K562 (cell line): ENCODE data around the gene GLIPR1. TPM values are rescaled to one million over a fixed set of nuclear protein-coding genes. Genes with fewer than 3 reads are reported as not detected.

ENCODE experiments used
- ATAC-seq: fragments of 200-7000 bp; cut with Tn5 transposase; 3 replicates; pipeline ENCODE4 v1.9.1; 2020; ENCODE audit warnings: moderate library complexity
- BruUV-seq: library from RNA; stranded (reverse); fragments of 400-500 nt; replicated peaks from 2 replicates; lab custom pipeline; 2021; lab: Mats Ljungman, UMichigan
- CTCF ChIA-PET: fragments of 300-600 bp; formaldehyde crosslinking; extraction: SDS; loops from one replicate; lab custom pipeline; 2021; ENCODE audit warnings: low intra/inter-chr PET ratio; lab: Yijun Ruan, JAX
- POLR2A ChIA-PET: fragments of 300-600, 350-650 bp; sonication (Branson Sonifier 250); formaldehyde crosslinking; extraction: SDS; loops from one replicate; lab custom pipeline; 2021; ENCODE audit warnings: antibody characterized with exemption, inconsistent platforms; lab: Yijun Ruan, JAX
- DNase-seq, 4 experiments: peaks; one replicate each; pipeline versions ENCODE4 v3.0.0 to v3.0.0-alpha.2; 2011 to 2018; ENCODE audit warnings: low spot score in 3 of 4, mixed read lengths in 3 of 4; ENCODE audit errors: extremely low read depth in 1 of 4
- FAIRE-seq: peaks from 2 replicates; lab custom pipeline; 2011; peaks lifted over from hg19 to GRCh38; lab: Jason Lieb, UNC
- H2AFZ ChIP-seq: 2 replicates; pipeline ENCODE4 v1.6.0; 2011; ENCODE audit warnings: low read depth, low read length, control low read depth, inconsistent platforms
- H3K27ac ChIP-seq: fragments of 200-600 bp; 3 replicates; pipeline ENCODE4 v1.8.0; 2011; ENCODE audit warnings: low read depth, mild to moderate bottlenecking, control low read depth, inconsistent platforms, low read length, moderate library complexity, mixed read lengths; ENCODE audit errors: extremely low read depth
- H3K27me3 ChIP-seq, 2 experiments: fragments of 300-600 bp in 1 of 2; 2 replicates in 1 of 2; 3 replicates in 1 of 2; pipeline versions ENCODE4 v1.6.0 to v1.8.0; 2011; ENCODE audit warnings: inconsistent platforms in 2 of 2, low read length in 2 of 2, mild to moderate bottlenecking in 1 of 2, mixed read lengths in 1 of 2, moderate library complexity in 1 of 2; ENCODE audit not compliant: control insufficient read depth in 2 of 2, insufficient read depth in 2 of 2
- H3K36me3 ChIP-seq: fragments of 300-600 bp; 3 replicates; pipeline ENCODE4 v1.8.0; 2011; ENCODE audit warnings: mild to moderate bottlenecking, low read length, inconsistent platforms; ENCODE audit not compliant: control insufficient read depth, insufficient read depth
- H3K4me1 ChIP-seq, 2 experiments: fragments of 200-600 bp in 1 of 2; replicated peaks in 1 of 2; 2 replicates in 1 of 2; 3 replicates in 1 of 2; pipeline versions ENCODE4 v1.5.1 to v1.8.0; 2011; ENCODE audit warnings: inconsistent platforms in 2 of 2, low read length in 2 of 2, mild to moderate bottlenecking in 1 of 2, mixed read lengths in 1 of 2, moderate library complexity in 1 of 2; ENCODE audit not compliant: control insufficient read depth in 2 of 2, insufficient read depth in 2 of 2
- H3K4me2 ChIP-seq: 2 replicates; pipeline ENCODE4 v1.6.1; 2011; ENCODE audit warnings: low read length, control low read depth, inconsistent platforms, mixed read lengths; ENCODE audit not compliant: insufficient read depth
- H3K4me3 ChIP-seq: fragments of 200-600 bp; sonication (generic), shearing (Covaris generic); 2 replicates; pipeline ENCODE4 v1.5.1; 2016; ENCODE audit warnings: control low read depth, inconsistent platforms
- H3K79me2 ChIP-seq: fragments of 200-600 bp; 3 replicates; pipeline ENCODE4 v1.8.0; 2011; ENCODE audit warnings: low read length, inconsistent platforms; ENCODE audit not compliant: control insufficient read depth, insufficient read depth
- H3K9ac ChIP-seq, 2 experiments: 2 replicates each; pipeline versions ENCODE4 v1.6.0 to v1.6.1; 2011; ENCODE audit warnings: low read depth in 2 of 2, low read length in 2 of 2, control low read depth in 1 of 2, inconsistent platforms in 1 of 2, mild to moderate bottlenecking in 1 of 2, mixed read lengths in 1 of 2; ENCODE audit not compliant: insufficient read depth in 1 of 2
- H3K9me1 ChIP-seq: one replicate; pipeline ENCODE4 v1.6.0; 2011; ENCODE audit warnings: inconsistent platforms, mild to moderate bottlenecking, low read length, moderate library complexity; ENCODE audit not compliant: control insufficient read depth, insufficient read depth
- H3K9me3 ChIP-seq: replicated peaks from 2 replicates; pipeline ENCODE4 v1.5.1; 2011; ENCODE audit warnings: low read depth, low read length, inconsistent platforms; ENCODE audit not compliant: control insufficient read depth, insufficient read depth
- H4K20me1 ChIP-seq: replicated peaks from 2 replicates; pipeline ENCODE4 v1.6.1; 2011; ENCODE audit warnings: low read length, inconsistent platforms, mixed read lengths; ENCODE audit not compliant: control insufficient read depth, insufficient read depth
- ATF7 ChIP-seq: fragments of 450-650 bp; IDR thresholded peaks from 2 replicates; pipeline ENCODE4 v1.7.1; 2014; ENCODE audit warnings: mild to moderate bottlenecking, moderate library complexity
- COPS2 ChIP-seq: fragments of 450-650 bp; conservative IDR thresholded peaks from 2 replicates; pipeline ENCODE4 v1.6.1; 2016; ENCODE audit warnings: mild to moderate bottlenecking, moderate library complexity
- KLF13 ChIP-seq: fragments of 450-650 bp; IDR thresholded peaks from 2 replicates; pipeline ENCODE4 v1.6.1; 2016; ENCODE audit warnings: missing genetic modification characterization, low read depth, mild to moderate bottlenecking, missing compliant biosample characterization, moderate library complexity, borderline replicate concordance
- NCOA2 ChIP-seq, 2 experiments: fragments of 450-650 bp; IDR thresholded peaks; 2 replicates each; pipeline ENCODE4 v1.6.1; 2018; ENCODE audit warnings: mild to moderate bottlenecking in 2 of 2, moderate library complexity in 1 of 2; ENCODE audit not compliant: partially characterized antibody in 2 of 2
- NRF1 ChIP-seq, 2 experiments: fragments of 450-650 bp; IDR thresholded peaks in 1 of 2; conservative IDR thresholded peaks in 1 of 2; 2 replicates each; pipeline ENCODE4 v1.6.1; 2014; ENCODE audit warnings: mild to moderate bottlenecking in 2 of 2
- POLR3G ChIP-seq: IDR thresholded peaks from 2 replicates; pipeline ENCODE4 v1.6.1; 2011; ENCODE audit not compliant: insufficient read length, insufficient replicate concordance; ENCODE audit errors: extremely low read depth
- PTTG1 ChIP-seq: fragments of 450-650 bp; IDR thresholded peaks from 2 replicates; pipeline ENCODE4 v1.6.1; 2016; ENCODE audit warnings: low read depth, mild to moderate bottlenecking, missing genetic modification characterization, missing compliant biosample characterization
- SP2 ChIP-seq: IDR thresholded peaks from 2 replicates; pipeline ENCODE4 v1.6.1; 2011; ENCODE audit warnings: mild to moderate bottlenecking, low read depth, low read length, moderate library complexity; ENCODE audit not compliant: poor library complexity, severe bottlenecking; ENCODE audit errors: extremely low read depth
- SRF ChIP-seq, 2 experiments: fragments of 250-450, 450-650 bp in 1 of 2; sonication (Bioruptor Pico) in 1 of 2; sonication (generic) in 1 of 2; formaldehyde crosslinking; IDR thresholded peaks; 2 replicates each; pipeline versions ENCODE4 v1.5.0 to v1.5.1; 2020 to 2022; ENCODE audit warnings: mild to moderate bottlenecking in 1 of 2, missing genetic modification reagents in 1 of 2
- ZFP1 ChIP-seq: fragments of 450-650 bp; formaldehyde crosslinking; IDR thresholded peaks from 2 replicates; pipeline ENCODE4 v1.4.0; 2020; ENCODE audit warnings: mild to moderate bottlenecking, mixed read lengths
- ZKSCAN8 ChIP-seq: fragments of 200-800 bp; sonication (Bioruptor generic); IDR thresholded peaks from 2 replicates; pipeline ENCODE4 v1.6.1; 2016; ENCODE audit warnings: missing genetic modification characterization, missing compliant biosample characterization
- ZNF282 ChIP-seq: sonication (generic); formaldehyde crosslinking; IDR thresholded peaks from 2 replicates; pipeline ENCODE4 v1.8.1; 2023; ENCODE audit warnings: missing genetic modification reagents
- ZNF583 ChIP-seq: fragments of 250-450 bp; sonication (Bioruptor Pico); IDR thresholded peaks from 2 replicates; pipeline ENCODE4 v1.4.0; 2020
- WGBS: fragments of 100-300 bp; shearing (Covaris generic); methylation state at CpG from one replicate; pipeline ENCODE4 v1.1.6; 2016; ENCODE audit warnings: low coverage, mixed read lengths; ENCODE audit not compliant: insufficient coverage; ENCODE audit errors: missing lambda C conversion rate; 5-methylcytosine and 5-hydroxymethylcytosine counted together
- in situ Hi-C: fragments of 300-500 bp; cut with MboI; formaldehyde crosslinking; loops from 4 replicates; pipeline ENCODE4 v1.15.0; 2018; ENCODE audit warnings: inconsistent platforms, mixed read lengths
- intact Hi-C: fragments of 100-400 bp; cut with micrococcal nuclease; formaldehyde crosslinking; loops from 2 replicates; pipeline ENCODE4 v1.14.2; 2022
- polyA plus RNA-seq, 8 experiments: library from polyadenylated mRNA; depleted of rRNA in 4 of 8; stranded (reverse) in 5 of 8; unstranded in 3 of 8; fragments of >200 nt; fragmentation: Nextera tagmentation in 2 of 8; fragmentation: Illumina TruSeq in 1 of 8; extraction: Ambion mirVana in 2 of 8; extraction: Trizol in 1 of 8; gene quantifications; 2 replicates each; pipeline versions ENCODE4 v1.2.1 to v1.2.3, GENCODE V29; 2011 to 2014; ENCODE audit warnings: inconsistent platforms in 1 of 8, missing spikeins in 1 of 8
- total RNA-seq, 7 experiments: library from RNA; depleted of rRNA in 6 of 7; stranded (reverse); fragments of >200 nt in 6 of 7; fragmentation: Illumina TruSeq in 2 of 7; extraction: Trizol in 2 of 7; gene quantifications; 2 replicates each; pipeline versions ENCODE4 v1.2.1 to v1.2.3, GENCODE V29; 2011 to 2021; ENCODE audit warnings: low replicate concordance in 1 of 7
- TF ChIP-seq, protein P1 (sequence below), 2 experiments: fragments of 450-650 bp; conservative IDR thresholded peaks; 2 replicates each; pipeline ENCODE4 v1.6.1; 2017; ENCODE audit warnings: mild to moderate bottlenecking in 2 of 2, moderate library complexity in 2 of 2
- TF ChIP-seq, protein P2 (sequence below): fragments of 450-650 bp; IDR thresholded peaks from 2 replicates; pipeline ENCODE4 v1.6.1; 2016; ENCODE audit warnings: missing biosample characterization, missing genetic modification characterization
- TF ChIP-seq, protein P3 (sequence below): fragments of 450-650 bp; formaldehyde crosslinking; IDR thresholded peaks from 2 replicates; pipeline ENCODE4 v1.4.0; 2020; ENCODE audit warnings: mild to moderate bottlenecking, mixed read lengths

GLIPR1 gene
- total and polyA plus RNA-seq, 9 of the 15 experiments (the other 6 are each of a cell fraction or from before 2014, with no cell fraction given) = 0.26 to 2.1 (median 1.2) TPM

DNA sequence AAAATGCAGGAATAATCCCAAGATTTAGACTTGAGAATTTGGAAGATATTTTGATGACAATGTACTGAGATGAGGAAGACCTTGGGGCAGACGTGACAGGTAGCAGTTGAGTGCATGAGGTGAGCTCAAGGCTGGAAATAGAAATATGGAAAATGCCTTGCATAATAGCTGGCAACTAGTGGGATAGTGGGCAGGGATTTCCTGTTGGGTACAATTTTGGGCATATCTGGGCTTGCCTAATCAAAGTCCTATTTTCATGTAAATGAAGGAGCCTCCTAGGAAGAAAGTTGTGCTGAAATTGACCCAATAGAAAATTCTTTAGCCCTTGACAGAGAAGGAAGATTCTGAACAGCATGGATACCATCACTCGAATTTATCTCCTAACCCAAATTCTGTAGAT is 6.4 kb upstream of the GLIPR1 start (continued):
- TF ChIP-seq, protein P1, sequence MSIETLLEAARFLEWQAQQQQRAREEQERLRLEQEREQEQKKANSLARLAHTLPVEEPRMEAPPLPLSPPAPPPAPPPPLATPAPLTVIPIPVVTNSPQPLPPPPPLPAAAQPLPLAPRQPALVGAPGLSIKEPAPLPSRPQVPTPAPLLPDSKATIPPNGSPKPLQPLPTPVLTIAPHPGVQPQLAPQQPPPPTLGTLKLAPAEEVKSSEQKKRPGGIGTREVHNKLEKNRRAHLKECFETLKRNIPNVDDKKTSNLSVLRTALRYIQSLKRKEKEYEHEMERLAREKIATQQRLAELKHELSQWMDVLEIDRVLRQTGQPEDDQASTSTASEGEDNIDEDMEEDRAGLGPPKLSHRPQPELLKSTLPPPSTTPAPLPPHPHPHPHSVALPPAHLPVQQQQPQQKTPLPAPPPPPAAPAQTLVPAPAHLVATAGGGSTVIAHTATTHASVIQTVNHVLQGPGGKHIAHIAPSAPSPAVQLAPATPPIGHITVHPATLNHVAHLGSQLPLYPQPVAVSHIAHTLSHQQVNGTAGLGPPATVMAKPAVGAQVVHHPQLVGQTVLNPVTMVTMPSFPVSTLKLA (conservative IDR thresholded peaks at IDR 0.05) = no peak
- TF ChIP-seq KLF13 (tag) (no peak), PTTG1 (tag) (no peak)

DNA sequence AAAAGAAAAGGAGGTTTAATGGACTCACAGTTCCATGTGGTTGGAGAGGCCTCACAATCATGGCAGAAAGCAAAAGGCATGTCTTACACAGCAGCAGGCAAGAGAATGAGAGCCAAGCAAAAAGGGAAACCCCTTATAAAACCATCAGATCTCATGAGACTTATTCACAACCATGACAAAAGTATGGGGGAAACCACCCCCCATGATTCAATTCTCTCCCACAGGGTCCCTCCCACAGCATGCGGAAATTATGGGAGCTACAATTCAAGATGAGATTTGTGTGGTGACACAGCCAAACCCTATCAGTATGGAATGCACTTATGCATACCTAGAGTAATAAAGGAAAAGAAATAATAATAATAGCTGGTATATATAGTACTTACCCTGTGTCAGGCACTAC is 4.5 kb upstream of the GLIPR1 start:
- no peaks in the 10 kb centered on the region for H3K9me3 ChIP-seq
- ChIA-PET POLR2A (no interaction called here), CTCF (interaction anchor here (0.6 kb wide), 1 partner anchor 68 kb away, joined by 3 read pairs; no protein-coding TSS in a partner anchor)
- H3K4me3 ChIP-seq = no peak overlapping the region
- in situ Hi-C loops (no loop called here), intact Hi-C loops (no loop called here)
- H3K27ac ChIP-seq = no peak overlapping the region
- no peak for FAIRE-seq
- H3K9me1 ChIP-seq = no peaks in the 10 kb centered on the region
- H3K4me2 ChIP-seq = no peak overlapping the region
- H3K79me2 ChIP-seq = no peaks in the 10 kb centered on the region
- H2AFZ ChIP-seq = no peak overlapping the region
- no peaks in the 10 kb centered on the region for H4K20me1 ChIP-seq
- no peaks in the 10 kb centered on the region for H3K27me3 ChIP-seq
- 0% methylated on average over 1 of the region's 1 CpG for WGBS
- no peak for DNase-seq
- BruUV-seq = no TSS peak
- peaks cover 0 to 6% of the 10 kb centered on the region in 2 experiments; a peak in 3 of 5 replicates for H3K4me1 ChIP-seq
- H3K36me3 ChIP-seq = no peaks in the 10 kb centered on the region
- H3K9ac ChIP-seq = no peak overlapping the region
- ATAC-seq = no peak
- TF ChIP-seq, protein P2, sequence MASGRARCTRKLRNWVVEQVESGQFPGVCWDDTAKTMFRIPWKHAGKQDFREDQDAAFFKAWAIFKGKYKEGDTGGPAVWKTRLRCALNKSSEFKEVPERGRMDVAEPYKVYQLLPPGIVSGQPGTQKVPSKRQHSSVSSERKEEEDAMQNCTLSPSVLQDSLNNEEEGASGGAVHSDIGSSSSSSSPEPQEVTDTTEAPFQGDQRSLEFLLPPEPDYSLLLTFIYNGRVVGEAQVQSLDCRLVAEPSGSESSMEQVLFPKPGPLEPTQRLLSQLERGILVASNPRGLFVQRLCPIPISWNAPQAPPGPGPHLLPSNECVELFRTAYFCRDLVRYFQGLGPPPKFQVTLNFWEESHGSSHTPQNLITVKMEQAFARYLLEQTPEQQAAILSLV (tag) = no peak
- TF ChIP-seq POLR3G (no peak), ZNF282 (CRISPR knock-in tag) (no peak), ZNF583 (CRISPR knock-in tag) (no peak), ATF7 (no peak), ZKSCAN8 (CRISPR knock-in tag) (no peak), SP2 (no peak), NRF1 (conservative IDR thresholded peaks at IDR 0.05 in 1 of 2, IDR thresholded peaks at IDR 0.05 in 1 of 2) (no peak), NCOA2 (IDR thresholded peaks at IDR 0.05; ENCODE audit: partially characterized antibody in 2 of 2) (no peak), ZFP1 (no peak), SRF (CRISPR knock-in tag; IDR thresholded peaks at IDR 0.05) (no peak), COPS2 (no peak)
- TF ChIP-seq, protein P3, sequence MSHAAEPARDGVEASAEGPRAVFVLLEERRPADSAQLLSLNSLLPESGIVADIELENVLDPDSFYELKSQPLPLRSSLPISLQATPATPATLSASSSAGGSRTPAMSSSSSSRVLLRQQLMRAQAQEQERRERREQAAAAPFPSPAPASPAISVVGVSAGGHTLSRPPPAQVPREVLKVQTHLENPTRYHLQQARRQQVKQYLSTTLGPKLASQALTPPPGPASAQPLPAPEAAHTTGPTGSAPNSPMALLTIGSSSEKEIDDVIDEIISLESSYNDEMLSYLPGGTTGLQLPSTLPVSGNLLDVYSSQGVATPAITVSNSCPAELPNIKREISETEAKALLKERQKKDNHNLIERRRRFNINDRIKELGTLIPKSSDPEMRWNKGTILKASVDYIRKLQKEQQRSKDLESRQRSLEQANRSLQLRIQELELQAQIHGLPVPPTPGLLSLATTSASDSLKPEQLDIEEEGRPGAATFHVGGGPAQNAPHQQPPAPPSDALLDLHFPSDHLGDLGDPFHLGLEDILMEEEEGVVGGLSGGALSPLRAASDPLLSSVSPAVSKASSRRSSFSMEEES = no peak
